ENCODE measurements around the gene SNX25.

DNA sequence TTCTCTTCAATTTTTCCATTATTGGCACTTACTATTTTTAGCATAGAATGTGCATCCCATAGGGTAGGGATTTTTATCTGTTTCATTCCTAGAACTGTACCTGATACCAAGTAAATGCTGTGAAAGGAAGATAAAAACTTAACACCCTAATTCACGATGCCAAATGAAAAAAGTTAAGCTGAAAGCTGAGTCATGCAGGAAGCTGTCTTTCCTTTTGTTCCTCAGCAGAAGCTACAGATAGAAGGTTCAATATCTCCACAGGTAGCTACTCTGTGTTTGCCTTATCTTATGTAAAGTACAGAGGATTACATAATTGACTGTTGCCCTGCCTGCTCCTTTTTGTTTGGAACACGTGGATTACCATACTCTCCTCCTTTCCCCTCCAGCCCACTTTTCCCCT is 109.3 kb downstream of the SNX25 start:
- TF ChIP-seq CTCF (conservative IDR thresholded peaks at IDR 0.05; ENCODE audit: low read depth, low read length) (no peak), EZH2 (IDR thresholded peaks at IDR 0.05; ENCODE audit: borderline replicate concordance, low read depth, low read length, poor library complexity, severe bottlenecking) (no peak)

Data from A673 (cell line).